GM19351 (cell line): ENCODE measurements around the gene ERAP2.
A peak's percentile ranks its signal among the peaks of the same experiment; 100 is the strongest.
"Not testable (repeated sequence)": the region's sequence is repeated elsewhere in the genome, so short reads cannot be mapped to it uniquely, and the experiment has no call there.

ENCODE experiments used
- ATAC-seq: cut with Tn5 transposase; IDR thresholded peaks from one replicate; pipeline ENCODE4 v1.9.1; 2021; ENCODE audit warnings: mild to moderate bottlenecking, moderate library complexity; ENCODE audit not compliant: unreplicated experiment

ERAP2 gene

GRCh38 chr5:96863114-96863513, 13.2 kb upstream of the ERAP2 start:
- no peak for ATAC-seq

GRCh38 chr5:96863949-96864584, 12.2 kb upstream of the ERAP2 start:
- no peak for ATAC-seq

- no peak for ATAC-seq
Observed at GRCh38 chr5:96864922-96865530, 11.3 kb upstream of the ERAP2 start.

- ATAC-seq, result peak; percentile 81
Observed at GRCh38 chr5:96868603-96869371, 7.5 kb upstream of the ERAP2 start.

- ATAC-seq, result no peak
Observed at GRCh38 chr5:96869372-96869641, 7.0 kb upstream of the ERAP2 start.

GRCh38 chr5:96870094-96871026, 5.9 kb upstream of the ERAP2 start:
- ATAC-seq, result peak; percentile 77

- no peak for ATAC-seq
Observed at GRCh38 chr5:96871027-96871399, 5.3 kb upstream of the ERAP2 start.

- ATAC-seq, result no peak
Observed at GRCh38 chr5:96871686-96872085, 4.6 kb upstream of the ERAP2 start.

GRCh38 chr5:96873449-96873848, 2.9 kb upstream of the ERAP2 start:
- ATAC-seq, result no peak

GRCh38 chr5:96874631-96875030, 1.7 kb upstream of the ERAP2 start:
- no peak for ATAC-seq

GRCh38 chr5:96875791-96876291, 459 bp upstream of the ERAP2 start:
- ATAC-seq, result peak; percentile 9

GRCh38 chr5:96876977-96877469, 723 bp downstream of the ERAP2 start:
- ATAC-seq, result not testable (repeated sequence)

- ATAC-seq, result no peak
Observed at GRCh38 chr5:96879665-96880064, 3.4 kb downstream of the ERAP2 start.

- no peak for ATAC-seq
Observed at GRCh38 chr5:96880444-96881164, 4.3 kb downstream of the ERAP2 start.

- no peak for ATAC-seq
Observed at GRCh38 chr5:96881511-96882115, 5.3 kb downstream of the ERAP2 start.

GRCh38 chr5:96883871-96884270, 7.6 kb downstream of the ERAP2 start:
- no peak for ATAC-seq

GRCh38 chr5:96884995-96885394, 8.7 kb downstream of the ERAP2 start:
- no peak for ATAC-seq

- peak; percentile 94 for ATAC-seq
Observed at GRCh38 chr5:96885518-96886338, 9.4 kb downstream of the ERAP2 start.

- no peak for ATAC-seq
Observed at GRCh38 chr5:96893342-96893741, 17.0 kb downstream of the ERAP2 start.
